ENCODE results near the gene CBX6. TPM values are rescaled to one million over a fixed set of nuclear protein-coding genes. Genes with fewer than 3 reads are reported as not detected.

The CBX6 gene
- total RNA-seq, 1 donor from 2014 or later, result 57.4 TPM

DNA sequence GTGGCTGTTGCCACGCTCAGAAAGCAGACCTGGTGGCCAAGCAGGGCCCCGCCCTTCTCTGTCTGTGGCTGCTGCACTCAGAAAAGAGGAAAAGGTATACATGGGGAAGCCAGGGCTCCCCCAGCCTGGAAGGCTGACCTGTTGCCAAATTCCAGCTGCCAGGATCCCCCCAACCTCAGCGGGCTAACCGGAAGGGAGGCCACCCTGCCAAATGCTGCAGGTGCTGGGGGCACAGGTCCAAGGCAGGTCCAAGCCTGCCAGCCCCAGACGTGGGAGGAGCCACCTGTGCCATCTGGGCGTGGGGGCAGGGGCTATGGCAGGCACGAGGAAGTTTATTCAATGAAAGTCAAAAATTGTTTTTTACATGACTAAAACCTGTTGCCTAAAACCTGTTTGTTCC lies 30.8 kb downstream of the CBX6 start:
- no peak for DNase-seq (ENCODE audit: low spot score)

DNA sequence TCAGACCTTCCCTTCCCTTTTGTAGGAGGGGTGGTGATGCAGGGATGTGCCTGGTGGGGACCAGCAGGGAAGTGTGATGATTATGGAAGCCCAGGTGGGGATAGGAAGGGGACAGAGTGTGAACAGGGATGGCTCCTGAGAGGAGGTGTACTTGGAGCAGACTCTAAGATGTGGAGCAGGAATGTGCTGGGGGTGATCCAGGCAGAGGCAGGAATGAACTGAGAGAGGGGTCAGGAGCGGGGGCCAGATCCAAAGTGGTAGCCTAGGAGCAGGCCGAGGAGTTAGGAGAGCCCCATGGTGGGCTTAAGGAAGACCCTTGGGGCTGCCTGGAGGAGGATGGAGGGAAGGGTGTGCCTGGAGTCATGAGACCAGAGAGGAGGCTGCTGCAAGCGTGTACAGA lies 31.9 kb downstream of the CBX6 start:
- DNase-seq (ENCODE audit: low spot score), result no peak

DNA sequence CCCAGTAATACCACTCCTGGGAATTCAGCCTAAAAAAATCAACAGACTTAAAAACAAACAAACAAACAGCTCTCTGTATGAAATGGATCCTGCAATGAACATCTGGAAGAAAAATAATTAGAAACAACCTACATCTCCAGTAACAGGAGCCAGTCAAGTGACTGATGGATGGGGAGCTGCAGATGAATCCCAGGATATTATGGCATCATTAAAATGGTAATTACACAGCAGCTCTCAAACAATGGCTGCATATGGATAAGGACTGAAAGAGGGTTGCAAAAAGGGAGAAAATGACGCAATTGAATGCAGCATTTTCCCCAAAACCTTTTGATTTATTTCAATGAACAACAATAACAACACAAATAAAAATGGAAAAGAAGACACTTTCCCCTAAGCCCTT lies 32.3 kb downstream of the CBX6 start:
- no peak for DNase-seq (ENCODE audit: low spot score)

DNA sequence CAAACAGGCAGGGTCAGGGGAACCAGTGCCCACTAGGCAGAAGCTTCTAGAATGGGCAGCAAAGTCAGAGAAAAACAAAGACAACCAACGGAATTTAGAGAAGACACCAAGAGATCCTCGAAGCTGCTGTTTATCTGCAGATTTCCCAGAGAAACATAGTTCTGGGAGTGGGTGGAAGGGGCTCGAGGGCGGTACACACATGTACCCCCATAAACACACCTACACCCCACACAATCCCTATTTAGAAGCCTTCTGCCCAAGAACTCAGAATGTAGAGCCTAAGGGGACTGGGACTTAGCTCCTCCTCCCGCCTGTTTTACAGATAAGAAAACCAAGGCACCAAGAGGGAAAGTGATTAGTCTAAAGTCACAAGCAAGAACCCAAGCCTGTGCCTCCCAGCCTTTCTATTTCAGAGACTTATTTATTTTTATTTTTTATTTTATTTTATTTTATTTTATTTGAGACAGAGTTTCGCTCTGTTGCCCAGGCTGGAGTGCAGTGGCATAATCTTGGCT lies 34.5 kb downstream of the CBX6 start:
- DNase-seq (ENCODE audit: low spot score), result no peak

DNA sequence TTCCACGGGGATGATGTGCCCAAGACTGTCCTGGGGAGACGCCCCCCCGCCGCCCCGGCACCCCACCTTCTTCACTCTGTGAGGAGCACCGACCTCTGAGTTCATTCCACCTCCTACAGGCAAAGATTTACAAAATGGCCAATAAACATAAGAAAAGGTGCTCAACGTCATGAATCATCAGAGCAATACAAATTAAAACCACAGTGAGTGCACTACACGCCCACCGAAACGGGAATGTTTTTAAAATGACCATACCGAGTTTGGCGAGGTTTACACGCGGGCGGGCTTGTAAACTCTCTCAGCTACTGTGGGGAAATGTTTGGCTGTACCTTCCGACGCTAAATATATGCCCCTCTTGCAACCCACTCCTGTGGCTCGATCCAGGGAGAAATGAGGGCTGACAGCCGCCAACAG lies 36.1 kb downstream of the CBX6 start:
- no peak for DNase-seq (ENCODE audit: low spot score)

DNA sequence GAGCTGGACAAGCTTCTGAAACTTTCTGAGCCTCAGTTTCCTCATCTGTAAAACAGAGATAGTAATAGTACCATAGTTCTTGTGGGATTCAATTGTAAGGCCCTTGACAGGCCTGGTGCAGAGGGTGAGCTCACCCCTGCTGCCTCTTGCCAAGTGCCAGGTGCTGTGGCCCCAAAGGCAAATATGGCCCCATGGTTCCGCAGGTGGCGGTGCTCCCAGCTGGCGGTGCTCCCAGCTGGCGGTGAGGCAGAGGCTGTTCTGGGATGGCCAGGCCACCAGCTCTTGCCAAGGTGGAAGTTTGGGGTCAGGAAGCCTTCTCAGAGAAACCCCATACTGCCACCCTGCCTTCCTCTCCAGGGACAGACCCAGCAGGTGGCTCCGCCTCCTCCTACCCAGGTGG lies 37.0 kb downstream of the CBX6 start:
- no peak for DNase-seq (ENCODE audit: low spot score)

DNA sequence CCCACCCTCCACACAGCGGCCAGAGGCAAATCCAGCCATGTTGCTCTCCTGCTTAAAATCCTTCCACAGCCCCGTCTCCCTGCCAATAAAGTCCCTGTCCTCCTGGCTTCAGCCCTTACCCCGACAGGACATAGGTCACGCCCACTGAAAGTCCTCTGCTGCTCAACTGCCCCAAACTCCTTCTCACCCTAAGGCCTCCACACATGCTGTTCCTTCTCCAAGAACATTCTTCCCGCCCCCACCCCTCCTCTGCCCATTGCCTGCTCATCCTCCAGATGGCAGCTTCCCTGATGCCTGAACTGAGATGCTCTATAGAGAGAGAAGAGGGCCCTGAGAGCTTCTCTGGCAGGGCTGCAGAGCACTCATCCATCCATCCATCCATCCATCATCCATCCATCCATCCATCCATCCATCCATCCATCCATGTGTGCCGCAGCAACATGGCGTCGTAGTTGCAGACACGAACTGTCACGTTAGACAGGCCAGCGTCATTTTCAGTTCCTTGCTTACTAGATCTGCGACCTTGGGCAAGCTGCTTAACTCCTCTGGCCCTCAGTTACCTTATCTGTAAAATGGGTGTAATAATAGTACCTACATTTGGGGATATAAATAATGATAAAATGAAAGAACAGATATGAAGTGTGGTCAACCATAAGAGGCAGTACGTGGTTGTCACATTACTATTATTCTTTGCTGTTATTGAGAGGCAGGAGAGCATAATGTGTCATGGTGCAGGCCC lies 37.6 kb downstream of the CBX6 start:
- no peak for DNase-seq (ENCODE audit: low spot score)

DNA sequence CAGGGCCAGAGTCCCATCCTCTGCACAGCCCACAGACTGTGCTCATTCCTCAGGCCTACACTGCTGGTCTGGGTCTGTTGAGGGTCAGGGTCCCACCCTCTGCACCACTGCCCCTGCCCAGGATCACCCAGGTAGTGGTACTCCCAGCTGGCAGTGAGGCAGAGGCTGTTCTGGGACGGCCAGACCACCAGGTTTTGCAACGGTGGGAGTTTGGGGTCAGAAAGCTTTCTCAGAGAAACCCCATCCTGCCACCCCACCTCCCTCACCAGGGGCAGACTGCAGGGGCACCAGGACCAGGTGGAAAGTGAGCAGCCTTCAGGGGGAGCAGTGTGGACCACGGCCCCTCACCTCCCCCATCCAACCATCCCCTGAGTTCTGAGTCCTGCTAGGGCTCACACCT lies 39.0 kb downstream of the CBX6 start:
- DNase-seq (ENCODE audit: low spot score), result no peak

DNA sequence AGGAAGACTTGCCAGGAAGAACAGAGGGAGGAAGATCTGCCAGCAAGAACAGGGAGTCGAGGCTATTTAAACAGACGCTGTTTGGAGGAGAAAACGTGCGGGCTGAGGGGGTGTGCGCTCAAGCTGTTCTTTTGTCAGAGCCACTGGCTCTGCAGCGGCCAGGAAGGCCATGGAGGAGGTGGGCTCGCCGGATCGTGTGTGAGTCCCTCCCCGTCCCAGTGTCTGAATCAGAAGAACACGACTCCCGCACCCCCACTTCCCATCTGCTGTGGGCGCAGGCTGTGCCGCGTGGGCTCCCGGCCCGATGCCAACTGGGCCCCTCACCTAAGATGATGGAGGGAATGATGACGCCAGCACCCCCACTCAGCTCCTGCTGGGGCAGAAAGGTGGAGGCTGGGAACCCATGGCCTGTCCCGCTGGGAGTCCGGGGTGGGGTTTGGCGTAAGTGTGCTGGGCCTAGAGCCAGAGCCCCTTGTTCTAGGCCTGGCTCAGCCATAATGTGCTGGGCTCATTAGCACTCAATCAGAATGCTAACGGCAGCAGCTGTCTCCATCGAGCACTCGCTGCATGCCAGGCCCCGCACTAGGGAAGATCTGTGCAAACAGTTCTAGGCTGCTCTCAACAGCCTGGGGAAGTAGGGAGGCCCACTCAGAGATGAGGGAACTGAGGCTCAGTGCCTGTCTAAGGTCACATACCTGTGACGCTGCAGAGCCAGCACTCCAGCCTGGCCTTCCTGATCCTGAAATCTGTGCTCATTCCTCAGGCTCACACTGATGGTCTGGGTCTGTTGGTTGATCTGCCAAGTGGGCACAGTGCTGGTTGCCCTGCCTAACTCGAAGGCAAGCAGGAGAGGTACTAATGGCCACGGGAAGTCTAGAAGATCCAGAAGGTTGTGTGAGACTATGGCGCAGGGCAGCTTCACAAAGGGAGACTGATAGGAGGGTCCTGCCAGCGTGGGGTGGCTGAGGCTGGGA lies 39.7 kb downstream of the CBX6 start:
- DNase-seq (ENCODE audit: low spot score), result no peak

DNA sequence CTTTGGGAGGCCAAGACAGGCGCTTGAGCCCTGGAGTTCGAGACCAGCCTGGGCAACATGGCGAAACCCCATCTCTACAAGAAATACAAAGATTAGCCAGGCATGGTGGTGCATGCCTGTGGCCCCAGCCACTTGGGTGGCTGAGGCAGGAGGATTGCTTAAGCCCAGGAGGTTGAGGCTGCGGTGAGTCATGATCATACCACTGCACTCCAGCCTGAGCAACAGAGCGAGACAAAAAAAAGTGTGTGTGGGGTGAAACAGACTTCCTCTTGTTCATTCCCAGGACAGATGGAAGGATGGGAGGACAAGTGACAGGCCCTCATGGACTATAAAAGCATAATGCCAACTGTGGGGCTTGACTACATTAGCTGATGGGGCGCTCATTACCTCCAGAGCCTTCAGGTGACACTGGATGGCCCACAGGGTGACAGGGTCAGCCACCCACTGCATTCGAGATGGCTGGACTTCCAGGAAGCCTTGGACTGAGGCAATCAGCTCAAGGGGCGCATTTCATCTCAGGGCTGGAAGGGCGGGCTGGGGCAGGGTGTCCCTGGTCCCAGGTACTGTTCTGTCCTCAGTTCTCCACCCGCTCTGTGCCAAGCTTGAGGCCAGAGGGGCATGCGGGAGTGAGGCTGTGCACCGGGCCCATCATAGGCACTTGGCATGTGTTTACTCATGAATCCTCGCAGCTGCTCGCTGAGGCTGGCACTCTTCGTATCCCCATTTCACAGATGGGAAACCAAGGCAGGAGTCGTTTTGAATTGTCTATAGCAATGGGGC lies 40.7 kb downstream of the CBX6 start:
- DNase-seq (ENCODE audit: low spot score), result no peak

DNA sequence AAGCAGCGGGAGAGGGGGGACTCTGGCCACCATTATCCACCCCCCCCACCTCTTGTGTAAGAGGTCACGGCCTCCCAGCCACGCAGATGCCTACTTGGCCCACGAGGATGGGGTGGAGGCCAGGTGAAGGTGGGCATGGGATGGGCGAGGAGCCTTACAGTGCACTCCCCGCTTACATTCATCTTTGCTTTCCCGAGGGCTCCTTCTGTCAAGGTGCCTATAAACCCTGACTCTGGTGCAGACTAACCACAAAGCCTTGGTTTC lies 41.2 kb downstream of the CBX6 start:
- DNase-seq (ENCODE audit: low spot score), result no peak

DNA sequence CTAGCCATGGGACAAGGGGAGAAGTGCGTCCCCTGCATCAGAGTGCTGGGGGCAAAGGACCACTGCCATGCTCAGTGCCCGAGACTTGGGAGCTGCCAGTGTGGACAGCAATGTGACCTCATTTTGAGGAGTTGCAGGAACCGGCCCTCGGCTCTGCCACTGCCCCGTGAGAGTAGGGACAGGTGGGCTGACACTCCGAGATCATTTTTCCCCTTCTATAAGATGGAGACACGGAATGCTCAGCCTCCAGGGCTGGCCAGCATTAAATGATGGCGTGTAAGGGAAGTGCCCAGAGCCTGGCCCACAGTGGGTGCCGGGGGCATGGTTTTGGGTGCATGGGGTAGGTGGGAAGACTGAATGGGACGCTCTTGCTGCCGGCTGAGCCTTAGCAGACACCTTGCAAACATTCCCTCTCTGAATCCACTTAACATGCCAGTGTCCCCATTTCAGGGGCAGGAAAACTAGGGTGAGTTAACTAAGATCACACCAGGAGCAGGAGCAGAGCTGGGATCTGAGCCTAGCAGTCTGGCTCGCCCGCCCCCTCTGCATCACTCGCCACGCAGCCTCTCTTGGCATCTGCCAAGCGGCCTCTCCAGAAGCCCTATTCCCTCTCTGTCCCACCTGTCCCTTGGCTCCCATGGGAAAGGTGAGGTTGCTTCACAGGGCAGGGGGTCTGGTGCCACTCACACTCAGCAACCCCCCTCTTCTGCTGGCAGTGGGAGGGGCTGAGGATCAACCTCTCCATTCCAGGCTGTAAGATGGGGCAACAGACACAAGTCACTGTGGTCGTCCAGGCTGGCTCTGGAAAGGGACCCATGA lies 41.8 kb downstream of the CBX6 start:
- no peak for DNase-seq (ENCODE audit: low spot score)

DNA sequence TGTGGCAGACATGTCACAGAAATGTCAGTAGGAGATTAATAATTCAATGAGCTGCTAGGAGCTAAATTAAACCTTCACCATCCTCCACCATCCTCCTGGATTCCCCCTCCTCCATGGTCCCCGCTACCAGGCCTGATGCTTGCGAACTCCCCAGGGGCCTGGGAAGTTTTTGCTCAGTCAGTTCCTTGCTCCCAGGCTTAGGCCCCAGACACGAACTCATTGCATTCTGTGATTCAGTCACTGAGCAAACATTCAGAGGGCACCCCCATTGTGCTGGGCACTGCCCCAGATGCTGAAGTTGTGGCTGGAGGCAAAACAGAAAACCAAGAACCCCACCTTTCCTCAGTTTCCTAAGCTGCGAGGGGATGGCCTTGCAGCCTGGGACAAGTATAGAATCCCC lies 42.5 kb downstream of the CBX6 start:
- DNase-seq (ENCODE audit: low spot score), result no peak

DNA sequence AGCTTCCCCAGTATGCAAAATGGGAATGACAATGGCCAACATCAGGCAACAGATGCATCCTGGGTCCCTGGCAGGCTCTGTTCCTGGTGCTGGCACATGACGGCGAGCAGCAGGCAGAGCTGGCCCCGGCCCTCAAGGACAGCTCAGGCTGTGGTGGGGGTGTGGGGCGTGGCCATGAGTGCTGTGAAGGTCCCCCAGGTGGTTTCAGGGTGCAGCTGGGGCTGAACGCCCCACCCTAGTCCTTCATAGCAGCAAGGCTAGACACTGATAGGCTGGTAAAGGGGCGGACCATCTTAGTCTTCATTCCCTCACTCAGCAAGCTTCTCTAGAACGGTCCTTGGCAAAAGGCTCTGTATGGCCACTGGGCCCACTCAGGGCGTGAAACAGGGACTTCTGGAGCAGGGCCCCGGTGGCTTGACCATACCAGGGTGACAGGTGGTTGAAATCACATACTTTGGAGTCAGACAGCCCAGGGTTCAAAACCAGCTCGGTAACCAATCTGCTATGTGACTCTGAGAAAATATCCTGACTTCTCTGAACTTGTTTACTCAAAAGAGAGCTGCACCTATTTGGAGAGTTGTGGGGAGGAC lies 43.3 kb downstream of the CBX6 start:
- no peak for DNase-seq (ENCODE audit: low spot score)

DNA sequence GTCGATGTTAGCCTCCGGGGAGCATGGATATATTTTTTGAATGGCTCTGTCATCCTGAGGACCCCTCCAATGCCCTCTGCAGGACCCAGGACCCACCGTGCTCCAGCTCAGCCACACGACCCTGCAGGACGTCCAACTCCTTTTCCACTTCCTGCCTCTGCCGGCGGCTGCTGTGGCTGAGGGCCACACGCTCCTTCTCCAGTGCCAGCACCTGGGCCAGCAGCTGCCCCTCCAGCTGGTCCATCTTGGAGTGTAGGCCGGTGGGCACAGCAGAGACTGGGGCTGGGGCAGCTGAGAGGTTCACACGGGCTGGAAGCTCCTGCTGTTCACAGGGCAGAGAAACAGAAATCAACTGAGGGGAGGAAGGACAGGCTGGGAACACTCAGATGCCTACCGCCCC lies 43.8 kb downstream of the CBX6 start:
- DNase-seq (ENCODE audit: low spot score), result no peak

DNA sequence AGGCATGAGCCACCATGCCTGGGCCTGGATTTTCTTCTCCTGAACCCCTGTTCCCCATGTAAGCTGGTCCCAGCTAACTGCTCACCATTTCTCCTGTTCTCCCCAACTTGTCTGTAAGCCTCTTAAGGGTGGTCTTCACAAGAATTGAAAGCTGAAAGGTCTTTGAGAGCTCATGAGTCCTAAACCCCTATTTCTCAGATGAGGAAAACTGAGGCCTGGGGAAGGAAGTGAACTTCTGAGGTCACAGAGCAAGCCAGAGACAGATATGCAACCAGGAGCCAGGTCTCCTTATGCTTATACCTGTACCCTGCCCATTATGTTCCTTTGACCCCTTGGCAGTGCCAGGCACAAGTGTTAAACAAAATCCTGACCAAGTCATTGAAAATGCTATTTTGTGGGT lies 44.5 kb downstream of the CBX6 start:
- no peak for DNase-seq (ENCODE audit: low spot score)

DNA sequence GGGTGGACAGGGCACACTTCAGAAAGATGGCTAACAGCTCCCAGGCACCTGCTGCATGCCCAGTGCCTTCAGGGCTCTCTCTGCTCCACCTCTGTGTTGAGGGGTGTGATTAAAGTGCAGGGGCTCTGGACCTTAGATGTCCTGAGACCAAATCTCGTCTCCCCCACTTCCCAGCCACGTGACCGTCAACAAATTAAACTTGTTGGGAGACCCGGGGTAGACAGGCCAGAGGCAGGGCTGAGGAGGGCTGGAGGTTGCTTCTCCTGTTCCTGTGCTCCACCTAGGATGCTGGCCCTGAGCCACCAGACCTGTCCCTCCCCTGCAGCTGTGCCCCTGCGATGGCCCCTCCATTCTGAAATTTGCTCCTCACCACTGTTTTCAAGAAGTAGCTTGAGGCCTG lies 45.2 kb downstream of the CBX6 start:
- DNase-seq (ENCODE audit: low spot score), result no peak

DNA sequence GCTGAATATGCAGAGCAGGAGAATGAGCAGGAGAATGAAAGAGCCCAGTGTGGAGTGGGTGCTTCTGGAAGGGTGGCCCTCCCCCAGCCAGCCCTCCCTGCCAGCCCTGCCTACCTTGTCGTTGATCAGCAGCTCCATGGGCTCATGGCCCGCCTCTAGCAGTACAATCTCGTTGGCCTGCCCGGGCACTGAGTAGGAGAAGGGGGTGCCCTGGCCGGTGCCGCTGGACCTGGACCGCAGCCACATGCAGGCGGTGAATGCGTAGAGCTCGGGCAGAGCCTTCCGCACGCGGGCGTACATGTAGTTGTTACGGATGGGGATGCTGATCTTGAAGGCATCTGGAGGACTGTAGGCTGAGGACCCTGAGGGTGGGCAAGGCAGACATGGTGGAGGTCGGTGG lies 45.6 kb downstream of the CBX6 start:
- no peak for DNase-seq (ENCODE audit: low spot score)

DNA sequence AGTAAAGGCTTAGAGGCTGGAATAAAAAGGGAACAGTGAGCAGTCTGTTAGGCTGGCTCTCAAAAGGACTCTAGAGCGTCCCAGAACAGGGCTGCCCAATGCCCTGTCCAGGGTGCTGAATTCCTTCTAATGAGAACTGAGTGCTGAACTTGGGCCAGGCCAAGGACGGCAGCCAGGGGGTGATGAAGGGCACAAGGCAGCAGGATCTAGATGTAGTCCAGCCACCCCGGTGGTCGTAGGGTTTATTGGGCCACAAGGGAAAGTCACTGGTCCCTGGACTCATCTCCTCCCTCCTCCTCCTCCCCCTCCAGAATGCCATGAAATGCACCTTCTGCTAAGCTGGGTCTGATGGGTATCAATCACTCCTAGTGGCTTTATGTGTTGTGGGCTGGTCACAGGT lies 47.4 kb downstream of the CBX6 start:
- DNase-seq (ENCODE audit: low spot score), result no peak

DNA sequence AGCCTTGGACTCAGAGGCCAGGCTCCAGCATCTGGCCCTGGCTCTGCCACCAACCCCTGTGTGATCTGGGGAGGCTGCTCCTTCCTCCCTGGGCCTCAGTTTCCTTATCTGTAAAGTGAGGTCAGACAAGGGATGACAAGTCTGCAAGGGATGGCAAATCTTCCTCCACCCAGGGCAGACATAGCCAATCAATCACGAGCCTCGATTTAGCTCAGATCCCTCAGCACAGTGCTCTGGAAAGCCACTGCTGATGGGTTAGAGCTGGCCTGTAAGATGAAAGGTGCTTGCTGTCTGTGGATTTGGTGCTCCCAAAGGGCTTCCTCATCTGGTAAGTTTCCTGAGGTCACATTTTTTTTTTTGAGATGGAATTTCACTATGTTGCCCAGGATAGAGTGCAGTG lies 48.4 kb downstream of the CBX6 start:
- no peak for DNase-seq (ENCODE audit: low spot score)

DNA sequence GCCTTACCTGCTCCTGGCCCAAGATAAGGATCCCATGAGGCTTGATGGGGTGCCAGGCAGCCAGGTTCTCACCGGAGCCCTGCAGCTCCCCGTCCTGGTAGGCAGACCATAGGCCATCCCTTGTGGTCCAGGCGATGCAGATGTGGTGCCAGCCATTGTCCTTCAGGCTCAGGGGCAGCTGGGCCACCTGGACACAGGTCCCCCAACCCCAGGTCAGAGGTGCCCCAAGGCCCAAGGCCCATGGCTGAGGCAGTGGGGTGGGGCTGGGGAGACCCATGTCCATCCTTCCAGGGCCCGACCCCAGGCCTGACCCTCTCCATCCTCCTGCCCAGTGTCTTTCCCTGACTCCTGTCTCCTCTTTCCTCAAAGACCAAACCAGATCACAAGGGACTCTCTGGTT lies 48.9 kb downstream of the CBX6 start:
- no peak for DNase-seq (ENCODE audit: low spot score)

Measured in mesenteric fat pad (tissue), 1 donor.